Chondrocyte (in vitro differentiated cells): ENCODE data around the gene SNAPC2. TPM values are rescaled to one million over a fixed set of nuclear protein-coding genes. Genes with fewer than 3 reads are reported as not detected.

Experiments used
- DNase-seq: peaks from one replicate; pipeline ENCODE4 v3.0.0; 2021; ENCODE audit warnings: mixed read lengths, low spot score
- H3K27ac Mint-ChIP-seq: one replicate; pipeline ENCODE4 v1.8.0; 2021; ENCODE audit warnings: mild to moderate bottlenecking, moderate library complexity, mixed read lengths; ENCODE audit not compliant: unreplicated experiment
- H3K27me3 Mint-ChIP-seq: 2 replicates; pipeline ENCODE4 v1.8.0; 2021; ENCODE audit warnings: low read depth, mixed read lengths
- H3K36me3 Mint-ChIP-seq: 2 replicates; pipeline ENCODE4 v1.8.0; 2021; ENCODE audit warnings: low read depth, mixed read lengths
- H3K4me1 Mint-ChIP-seq: 2 replicates; pipeline ENCODE4 v1.8.0; 2021; ENCODE audit warnings: low read depth, mild to moderate bottlenecking, mixed read lengths
- H3K4me3 Mint-ChIP-seq: one replicate; pipeline ENCODE4 v1.8.0; 2021; ENCODE audit warnings: mild to moderate bottlenecking, moderate library complexity, mixed read lengths; ENCODE audit not compliant: unreplicated experiment
- H3K9me3 Mint-ChIP-seq: 2 replicates; pipeline ENCODE4 v1.8.0; 2021; ENCODE audit warnings: low read depth, mixed read lengths
- CTCF ChIP-seq: fragments of 200-600 bp; sonication (generic); IDR thresholded peaks from 2 replicates; pipeline ENCODE4 v1.5.0; 2021; ENCODE audit warnings: antibody characterized with exemption, mild to moderate bottlenecking, moderate library complexity
- total RNA-seq: library from RNA; stranded (reverse); gene quantifications from 3 replicates; pipeline ENCODE4 v1.2.1, GENCODE V29; 2021

SNAPC2 gene
- total RNA-seq, 1 donor from 2014 or later = 27.9 TPM

- H3K9me3 Mint-ChIP-seq = no peaks in the 10 kb centered on the region
- no peaks in the 10 kb centered on the region for H3K27me3 Mint-ChIP-seq
- H3K4me3 Mint-ChIP-seq = no peak overlapping the region
- H3K4me1 Mint-ChIP-seq = peaks cover 26% of the 10 kb centered on the region
- H3K27ac Mint-ChIP-seq = peak overlapping the region; percentile 100
- H3K36me3 Mint-ChIP-seq = peaks cover 9% of the 10 kb centered on the region
- DNase-seq = peak; percentile 92
- no peak for TF ChIP-seq CTCF
Observed at GRCh38 chr19:7931221-7932061, 11.3 kb downstream of the SNAPC2 start.

GRCh38 chr19:7932276-7932929, 12.3 kb downstream of the SNAPC2 start:
- no peaks in the 10 kb centered on the region for H3K9me3 Mint-ChIP-seq
- H3K27me3 Mint-ChIP-seq = no peaks in the 10 kb centered on the region
- peaks cover 9% of the 10 kb centered on the region for H3K36me3 Mint-ChIP-seq
- H3K4me1 Mint-ChIP-seq = peaks cover 23% of the 10 kb centered on the region
- no peak for TF ChIP-seq CTCF
- peak; percentile 90 for DNase-seq
- no peak overlapping the region for H3K27ac Mint-ChIP-seq
- no peak overlapping the region for H3K4me3 Mint-ChIP-seq

- no peak overlapping the region for H3K27ac Mint-ChIP-seq
- H3K27me3 Mint-ChIP-seq = no peaks in the 10 kb centered on the region
- peaks cover 22% of the 10 kb centered on the region for H3K4me1 Mint-ChIP-seq
- TF ChIP-seq CTCF = no peak
- no peak overlapping the region for H3K4me3 Mint-ChIP-seq
- peaks cover 10% of the 10 kb centered on the region for H3K36me3 Mint-ChIP-seq
- DNase-seq = no peak
- no peaks in the 10 kb centered on the region for H3K9me3 Mint-ChIP-seq
Observed at GRCh38 chr19:7932930-7933300, 12.8 kb downstream of the SNAPC2 start.

- H3K4me3 Mint-ChIP-seq = no peak overlapping the region
- H3K4me1 Mint-ChIP-seq = peaks cover 17% of the 10 kb centered on the region
- H3K27me3 Mint-ChIP-seq = no peaks in the 10 kb centered on the region
- H3K9me3 Mint-ChIP-seq = no peaks in the 10 kb centered on the region
- no peak for DNase-seq
- peaks cover 11% of the 10 kb centered on the region for H3K36me3 Mint-ChIP-seq
- peak; percentile 64 for TF ChIP-seq CTCF
- H3K27ac Mint-ChIP-seq = no peak overlapping the region
Observed at GRCh38 chr19:7933411-7933810, 13.3 kb downstream of the SNAPC2 start.

- Mint-ChIP-seq H3K4me1 (peaks cover 10% of the 10 kb centered on the region), H3K9me3 (no peaks in the 10 kb centered on the region), H3K27ac (no peak overlapping the region), H3K36me3 (peaks cover 14% of the 10 kb centered on the region), H3K27me3 (no peaks in the 10 kb centered on the region), H3K4me3 (no peak overlapping the region)
- peak; percentile 29 for TF ChIP-seq CTCF
- DNase-seq = peak; percentile 74
Observed at GRCh38 chr19:7933828-7934725, 13.9 kb downstream of the SNAPC2 start.
